GM12891 (cell line): ENCODE results near the gene IPO9.

ENCODE experiments used
- PAX5 ChIP-seq: IDR thresholded peaks from 2 replicates; pipeline ENCODE4 v1.6.1; 2011; ENCODE audit warnings: low read length, moderate library complexity, mild to moderate bottlenecking; ENCODE audit not compliant: insufficient read depth, severe bottlenecking
- POLR2A ChIP-seq: IDR thresholded peaks from 2 replicates; pipeline ENCODE4 v1.6.1; 2011; ENCODE audit warnings: low read depth, low read length, control low read depth
- POLR2AphosphoS5 ChIP-seq: IDR thresholded peaks from 2 replicates; pipeline ENCODE4 v1.6.1; 2011; ENCODE audit warnings: low read depth, low read length, control low read depth
- POU2F2 ChIP-seq: IDR thresholded peaks from 2 replicates; pipeline ENCODE4 v1.6.1; 2011; ENCODE audit warnings: low read depth, mild to moderate bottlenecking, control low read depth, low read length, moderate library complexity
- SPI1 ChIP-seq: IDR thresholded peaks from 2 replicates; pipeline ENCODE4 v1.6.1; 2011; ENCODE audit warnings: low read depth, low read length, control low read depth
- TAF1 ChIP-seq: IDR thresholded peaks from 2 replicates; pipeline ENCODE4 v1.6.1; 2011; ENCODE audit warnings: low read depth, low read length, control low read depth

DNA sequence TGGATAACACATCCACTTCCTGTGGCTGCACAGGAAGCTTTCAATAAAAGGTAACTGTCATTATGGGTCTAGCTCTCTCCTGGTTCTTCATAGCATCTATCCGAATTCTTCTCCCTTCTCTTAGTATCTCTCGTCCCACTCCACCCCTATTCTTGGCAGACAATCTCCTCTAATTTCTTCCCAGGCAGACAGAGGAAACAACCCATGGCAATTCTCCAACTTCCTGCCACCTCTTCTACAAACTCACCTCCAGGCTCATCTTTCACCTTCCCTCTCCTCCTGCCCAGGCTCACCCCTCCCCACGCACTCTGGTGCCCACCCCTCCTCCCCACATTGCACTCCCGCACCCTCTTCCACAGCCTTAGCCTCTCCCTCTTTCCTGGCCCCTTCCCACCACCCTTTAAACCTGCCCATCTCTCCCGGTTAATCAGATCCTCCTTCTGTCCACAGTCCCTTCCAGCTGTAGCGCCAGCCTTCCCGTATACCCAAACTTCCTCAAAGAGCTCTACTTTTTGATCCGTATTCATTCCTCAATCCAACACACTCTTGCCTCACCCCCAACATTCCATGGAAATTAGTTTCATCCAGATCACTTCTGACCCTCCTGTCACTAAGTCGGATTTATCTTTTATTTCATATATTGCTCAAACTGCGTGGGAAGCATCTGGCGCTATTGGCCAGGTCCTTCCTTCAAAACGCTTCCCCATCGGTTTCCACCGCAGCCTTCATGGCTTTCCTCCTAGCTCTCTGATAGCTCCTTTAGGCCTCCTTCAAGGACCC is 85.7 kb downstream of the IPO9 start:
- no peak for TF ChIP-seq POLR2AphosphoS5
- TF ChIP-seq POLR2A: no peak
- TF ChIP-seq POU2F2: no peak
- TF ChIP-seq PAX5: no peak
- no peak for TF ChIP-seq TAF1
- no peak for TF ChIP-seq SPI1
